ENCODE data around the gene ATL3. TPM values are rescaled to one million over a fixed set of nuclear protein-coding genes. Genes with fewer than 3 reads are reported as not detected.

The ATL3 gene
- total RNA-seq, 3 donors from 2014 or later (not counting 1 experiment from before 2014, with no cell fraction given): 35.7 to 46.8 (median 41.6) TPM

DNA sequence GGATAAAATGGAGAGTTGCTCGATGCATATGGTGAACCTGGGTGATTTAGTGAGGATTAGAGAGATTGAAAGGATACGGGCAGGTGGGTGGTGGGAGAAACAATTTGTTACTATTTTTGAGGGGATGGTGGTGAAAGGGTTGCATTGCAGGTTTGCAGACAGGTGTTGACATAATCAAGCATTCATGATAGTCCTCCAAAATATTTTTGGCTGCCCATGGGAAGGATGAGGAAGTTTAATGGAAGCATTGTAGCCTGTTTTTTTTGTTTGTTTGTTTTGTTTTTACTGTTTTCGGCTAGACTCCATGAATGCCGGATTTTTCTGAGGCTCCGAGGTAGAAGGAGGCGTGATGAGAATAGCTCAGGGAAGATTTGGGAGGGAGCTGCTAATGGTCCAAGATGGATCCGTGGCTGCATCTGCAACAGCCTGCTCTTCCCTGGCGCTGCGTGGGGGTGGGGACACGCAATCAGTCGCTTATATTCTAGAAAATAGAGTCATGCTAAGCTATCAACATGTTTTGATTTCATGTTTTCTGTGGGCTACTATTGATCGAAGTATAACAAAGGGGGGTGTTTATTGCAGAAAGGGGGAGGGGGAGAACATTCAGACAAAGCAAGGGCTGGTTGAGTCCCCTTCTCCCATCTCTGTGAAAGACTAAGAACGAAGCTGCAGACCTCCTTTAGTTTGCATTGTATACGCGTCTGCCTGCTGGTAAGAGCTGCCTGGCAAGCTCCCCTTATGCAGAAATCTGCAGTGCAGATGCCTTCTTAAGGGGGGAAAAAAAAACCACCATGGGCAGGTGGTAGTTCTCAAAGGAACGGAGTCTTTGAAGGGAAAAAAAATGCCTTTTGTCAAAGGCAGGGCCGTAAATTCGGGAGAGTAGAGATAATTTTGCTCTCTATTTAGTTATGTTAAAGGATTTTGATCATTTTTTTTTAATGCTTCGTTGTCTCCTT, 11.2 kb upstream of the ATL3 start:
- TF ChIP-seq, protein P1, sequence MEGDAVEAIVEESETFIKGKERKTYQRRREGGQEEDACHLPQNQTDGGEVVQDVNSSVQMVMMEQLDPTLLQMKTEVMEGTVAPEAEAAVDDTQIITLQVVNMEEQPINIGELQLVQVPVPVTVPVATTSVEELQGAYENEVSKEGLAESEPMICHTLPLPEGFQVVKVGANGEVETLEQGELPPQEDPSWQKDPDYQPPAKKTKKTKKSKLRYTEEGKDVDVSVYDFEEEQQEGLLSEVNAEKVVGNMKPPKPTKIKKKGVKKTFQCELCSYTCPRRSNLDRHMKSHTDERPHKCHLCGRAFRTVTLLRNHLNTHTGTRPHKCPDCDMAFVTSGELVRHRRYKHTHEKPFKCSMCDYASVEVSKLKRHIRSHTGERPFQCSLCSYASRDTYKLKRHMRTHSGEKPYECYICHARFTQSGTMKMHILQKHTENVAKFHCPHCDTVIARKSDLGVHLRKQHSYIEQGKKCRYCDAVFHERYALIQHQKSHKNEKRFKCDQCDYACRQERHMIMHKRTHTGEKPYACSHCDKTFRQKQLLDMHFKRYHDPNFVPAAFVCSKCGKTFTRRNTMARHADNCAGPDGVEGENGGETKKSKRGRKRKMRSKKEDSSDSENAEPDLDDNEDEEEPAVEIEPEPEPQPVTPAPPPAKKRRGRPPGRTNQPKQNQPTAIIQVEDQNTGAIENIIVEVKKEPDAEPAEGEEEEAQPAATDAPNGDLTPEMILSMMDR (IDR thresholded peaks at IDR 0.05): no peak
- peaks cover 14% of the 10 kb centered on the region for H3K4me1 ChIP-seq (ENCODE audit: control insufficient read depth, insufficient read depth, low read length)
- Mint-ChIP-seq H3K27ac (peak overlapping the region; percentile 84 to 86), H3K27me3 (ENCODE audit: low read depth in 2 of 2) (peaks cover 0 to 3% of the 10 kb centered on the region in 2 donors), H3K4me1 (peaks cover 28 to 30% of the 10 kb centered on the region in 2 donors), H3K4me3 (peak overlapping the region; percentile 97), H3K9me3 (no peaks in the 10 kb centered on the region), H3K36me3 (no peaks in the 10 kb centered on the region)
- ATAC-seq: no peak
- intact Hi-C loops (cut with micrococcal nuclease): no loop called here
- 9% methylated on average over 19 of the region's 19 CpGs for WGBS (ENCODE audit: insufficient coverage)
- H3K9me3 ChIP-seq (ENCODE audit: control insufficient read depth, insufficient read depth, low read length): no peaks in the 10 kb centered on the region
- DNase-seq: peak in 1 of 2 donors; percentile 27
- no peaks in the 10 kb centered on the region for H3K27me3 ChIP-seq (ENCODE audit: control insufficient read depth, insufficient read depth, low read length)
- no peaks in the 10 kb centered on the region for H3K36me3 ChIP-seq (ENCODE audit: control insufficient read depth, insufficient read depth, low read length)
- peak overlapping the region; percentile 78 for H3K27ac ChIP-seq (ENCODE audit: low read length)
- H3K4me3 ChIP-seq (ENCODE audit: low read length): peak overlapping the region; percentile 66

GRCh38 chr11:63681321-63682065, 10.3 kb upstream of the ATL3 start, which contains the start of gene RTN3:
TSS of gene RTN3 (plus strand) at chr11:63681500. CDS start at chr11:63681637, 137 bp downstream.
- Histone ChIP-seq H3K4me1 (ENCODE audit: control insufficient read depth, insufficient read depth, low read length) (peaks cover 14% of the 10 kb centered on the region), H3K9me3 (ENCODE audit: control insufficient read depth, insufficient read depth, low read length) (no peaks in the 10 kb centered on the region), H3K4me3 (ENCODE audit: low read length) (peak within 1 kb of the TSS; percentile 66), H3K27me3 (ENCODE audit: control insufficient read depth, insufficient read depth, low read length) (no peaks in the 10 kb centered on the region), H3K36me3 (ENCODE audit: control insufficient read depth, insufficient read depth, low read length) (no peaks in the 10 kb centered on the region), H3K27ac (ENCODE audit: low read length) (peak within 1 kb of the TSS; percentile 78)
- peak within 1 kb of the TSS; percentile 84 to 86 for H3K27ac Mint-ChIP-seq
- ATAC-seq: peak; percentile 90 to 97 (median 93)
- TF ChIP-seq, protein P1 (IDR thresholded peaks at IDR 0.05): no peak
- peaks cover 0 to 3% of the 10 kb centered on the region in 2 donors for H3K27me3 Mint-ChIP-seq (ENCODE audit: low read depth in 2 of 2)
- intact Hi-C loops (cut with micrococcal nuclease): loop anchor here (1.0 kb wide), 1 partner anchor 10 kb away; the partner anchor contains the start of gene ATL3
- WGBS (ENCODE audit: insufficient coverage): under 1% methylated on average over 74 of the region's 74 CpGs
- H3K4me3 Mint-ChIP-seq: peak within 1 kb of the TSS; percentile 97
- no peaks in the 10 kb centered on the region for H3K36me3 Mint-ChIP-seq
- DNase-seq: peak; percentile 98 to 100
- H3K4me1 Mint-ChIP-seq: peaks cover 28 to 30% of the 10 kb centered on the region in 2 donors
- no peaks in the 10 kb centered on the region for H3K9me3 Mint-ChIP-seq

DNA sequence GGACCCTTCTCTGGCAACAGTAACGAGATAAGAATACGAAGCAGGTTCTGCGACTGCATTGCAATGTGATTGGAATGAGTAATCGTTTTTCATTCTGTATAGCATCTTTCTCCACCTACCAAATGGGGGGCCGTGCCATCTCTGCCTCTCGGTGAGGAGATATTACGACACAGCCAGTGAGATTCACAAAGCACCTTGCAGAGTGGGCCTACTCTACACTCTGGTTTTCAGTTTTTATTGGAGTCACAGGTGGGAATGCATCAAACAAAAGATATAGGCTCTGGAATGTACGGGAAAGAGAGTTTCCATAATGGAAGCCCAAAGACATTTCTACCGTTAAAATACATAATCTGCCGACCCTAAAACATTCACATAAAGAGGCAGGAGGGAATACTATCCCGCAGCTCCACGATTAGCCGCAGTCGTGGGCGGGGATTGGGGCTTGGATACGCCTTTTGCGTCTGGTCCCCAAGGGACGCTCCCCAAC, 9.7 kb upstream of the ATL3 start:
- peak overlapping the region; percentile 97 for H3K4me3 Mint-ChIP-seq
- H3K4me1 ChIP-seq (ENCODE audit: control insufficient read depth, insufficient read depth, low read length): peaks cover 14% of the 10 kb centered on the region
- ATAC-seq: no peak
- H3K36me3 ChIP-seq (ENCODE audit: control insufficient read depth, insufficient read depth, low read length): no peaks in the 10 kb centered on the region
- H3K4me1 Mint-ChIP-seq: peaks cover 28 to 30% of the 10 kb centered on the region in 2 donors
- no peak for DNase-seq
- 19% methylated on average over 17 of the region's 18 CpGs for whole genome bisulfite sequencing (ENCODE audit: insufficient coverage)
- peaks cover 0 to 3% of the 10 kb centered on the region in 2 donors for H3K27me3 Mint-ChIP-seq (ENCODE audit: low read depth in 2 of 2)
- no peaks in the 10 kb centered on the region for H3K9me3 Mint-ChIP-seq
- peak overlapping the region; percentile 66 for H3K4me3 ChIP-seq (ENCODE audit: low read length)
- TF ChIP-seq, protein P1 (IDR thresholded peaks at IDR 0.05): no peak
- H3K27ac Mint-ChIP-seq: peak overlapping the region; percentile 84 to 86
- peak overlapping the region; percentile 13 for H3K27ac ChIP-seq (ENCODE audit: low read length)
- no peaks in the 10 kb centered on the region for H3K27me3 ChIP-seq (ENCODE audit: control insufficient read depth, insufficient read depth, low read length)
- H3K36me3 Mint-ChIP-seq: no peaks in the 10 kb centered on the region
- no peaks in the 10 kb centered on the region for H3K9me3 ChIP-seq (ENCODE audit: control insufficient read depth, insufficient read depth, low read length)
- intact Hi-C loops (cut with micrococcal nuclease): loop anchor here (1.0 kb wide), 1 partner anchor 10 kb away; the partner anchor contains the start of gene ATL3

Measured in natural killer cell (primary cell).